Measurements from ENCODE around the gene AGAP1.

GRCh38 chr2:235860871-235861270 lies 367.0 kb downstream of the AGAP1 start:
- TF ChIP-seq POLR2A (IDR thresholded peaks at IDR 0.05) = no peak
- TF ChIP-seq, protein P1, sequence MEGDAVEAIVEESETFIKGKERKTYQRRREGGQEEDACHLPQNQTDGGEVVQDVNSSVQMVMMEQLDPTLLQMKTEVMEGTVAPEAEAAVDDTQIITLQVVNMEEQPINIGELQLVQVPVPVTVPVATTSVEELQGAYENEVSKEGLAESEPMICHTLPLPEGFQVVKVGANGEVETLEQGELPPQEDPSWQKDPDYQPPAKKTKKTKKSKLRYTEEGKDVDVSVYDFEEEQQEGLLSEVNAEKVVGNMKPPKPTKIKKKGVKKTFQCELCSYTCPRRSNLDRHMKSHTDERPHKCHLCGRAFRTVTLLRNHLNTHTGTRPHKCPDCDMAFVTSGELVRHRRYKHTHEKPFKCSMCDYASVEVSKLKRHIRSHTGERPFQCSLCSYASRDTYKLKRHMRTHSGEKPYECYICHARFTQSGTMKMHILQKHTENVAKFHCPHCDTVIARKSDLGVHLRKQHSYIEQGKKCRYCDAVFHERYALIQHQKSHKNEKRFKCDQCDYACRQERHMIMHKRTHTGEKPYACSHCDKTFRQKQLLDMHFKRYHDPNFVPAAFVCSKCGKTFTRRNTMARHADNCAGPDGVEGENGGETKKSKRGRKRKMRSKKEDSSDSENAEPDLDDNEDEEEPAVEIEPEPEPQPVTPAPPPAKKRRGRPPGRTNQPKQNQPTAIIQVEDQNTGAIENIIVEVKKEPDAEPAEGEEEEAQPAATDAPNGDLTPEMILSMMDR (IDR thresholded peaks at IDR 0.05) = no peak
